ENCODE data around the gene APBB3.

The APBB3 gene

GRCh38 chr5:140551872-140552271, 12.5 kb downstream of the APBB3 start:
- DNase-seq (ENCODE audit: low spot score), result no peak

GRCh38 chr5:140550147-140551079, 14.0 kb downstream of the APBB3 start:
- DNase-seq (ENCODE audit: low spot score), result no peak

GRCh38 chr5:140549237-140550144, 14.9 kb downstream of the APBB3 start:
- DNase-seq (ENCODE audit: low spot score), result peak; percentile 76

- no peak for DNase-seq (ENCODE audit: low spot score)
Observed at GRCh38 chr5:140548791-140549190, 15.6 kb downstream of the APBB3 start.

- no peak for DNase-seq (ENCODE audit: low spot score)
Observed at GRCh38 chr5:140548300-140548688, 16.1 kb downstream of the APBB3 start.

GRCh38 chr5:140547508-140548299, 16.7 kb downstream of the APBB3 start, which contains the start of gene EIF4EBP3:
Gene EIF4EBP3 (plus strand): TSS chr5:140547662. CDS start chr5:140547738, 76 bp downstream.
- peak; percentile 96 for DNase-seq (ENCODE audit: low spot score)

GRCh38 chr5:140546851-140547507, 17.4 kb downstream of the APBB3 start:
- no peak for DNase-seq (ENCODE audit: low spot score)

GRCh38 chr5:140545606-140546005, 18.8 kb downstream of the APBB3 start:
- no peak for DNase-seq (ENCODE audit: low spot score)

GRCh38 chr5:140544986-140545385, 19.4 kb downstream of the APBB3 start:
- DNase-seq (ENCODE audit: low spot score), result no peak

GRCh38 chr5:140542972-140543371, 21.4 kb downstream of the APBB3 start:
- DNase-seq (ENCODE audit: low spot score), result no peak

- DNase-seq (ENCODE audit: low spot score), result no peak
Observed at GRCh38 chr5:140540227-140540626, 24.2 kb downstream of the APBB3 start.

- DNase-seq (ENCODE audit: low spot score), result no peak
Observed at GRCh38 chr5:140524003-140524402, 40.4 kb downstream of the APBB3 start.

GRCh38 chr5:140513124-140513523, 51.3 kb downstream of the APBB3 start:
- DNase-seq (ENCODE audit: low spot score), result no peak

GRCh38 chr5:140509898-140510297, 54.5 kb downstream of the APBB3 start:
- DNase-seq (ENCODE audit: low spot score), result no peak

All from hematopoietic multipotent progenitor cell treated with erythropoietin and hydrocortisone succinate and interleukin-3 and kit ligand, for 17 days (in vitro differentiated cells).